GM15510 (cell line): ENCODE data around the gene ZNRF2.

Experiments used
- POLR2A ChIP-seq: IDR thresholded peaks from 3 replicates; pipeline ENCODE4 v1.6.1; 2011; ENCODE audit warnings: borderline replicate concordance; ENCODE audit not compliant: insufficient read length; ENCODE audit errors: extremely low read depth

ZNRF2 gene

GRCh38 chr7:30284298-30285066 is at the start of gene ZNRF2:
Gene ZNRF2, plus strand, starts transcription at chr7:30284597. Its CDS starts 761 bp downstream, at chr7:30285358.
- peak; percentile 34 for TF ChIP-seq POLR2A

- no peak for TF ChIP-seq POLR2A
Measured at GRCh38 chr7:30237271-30237695, 47.1 kb upstream of the ZNRF2 start.

GRCh38 chr7:30238721-30239441 is 45.5 kb upstream of the ZNRF2 start:
- TF ChIP-seq POLR2A = no peak

- TF ChIP-seq POLR2A = no peak
Measured at GRCh38 chr7:30240106-30240800, 44.1 kb upstream of the ZNRF2 start.

GRCh38 chr7:30241767-30242166 is 42.6 kb upstream of the ZNRF2 start:
- TF ChIP-seq POLR2A = no peak

- no peak for TF ChIP-seq POLR2A
Measured at GRCh38 chr7:30244340-30244739, 40.1 kb upstream of the ZNRF2 start.

- no peak for TF ChIP-seq POLR2A
Measured at GRCh38 chr7:30245913-30246312, 38.5 kb upstream of the ZNRF2 start.

- TF ChIP-seq POLR2A = no peak
Measured at GRCh38 chr7:30246392-30246791, 38.0 kb upstream of the ZNRF2 start.

GRCh38 chr7:30247541-30248401 is 36.6 kb upstream of the ZNRF2 start:
- no peak for TF ChIP-seq POLR2A

GRCh38 chr7:30249316-30249715 is 35.1 kb upstream of the ZNRF2 start:
- TF ChIP-seq POLR2A = no peak

GRCh38 chr7:30249986-30250774 is 34.2 kb upstream of the ZNRF2 start:
- TF ChIP-seq POLR2A = no peak

- no peak for TF ChIP-seq POLR2A
Measured at GRCh38 chr7:30251708-30252329, 32.6 kb upstream of the ZNRF2 start.
